ENCODE data around the gene BICC1. TPM values are rescaled to one million over a fixed set of nuclear protein-coding genes. Genes with fewer than 3 reads are reported as not detected.

Gene BICC1
- total and polyA plus RNA-seq, 2 of the 8 experiments (the other 6 are each of a cell fraction or from before 2014, with no cell fraction given): 0.20 to 0.73 TPM

- TF ChIP-seq CHD7 (IDR thresholded peaks at IDR 0.05; ENCODE audit: insufficient replicate concordance, low read length) (no peak), USF2 (IDR thresholded peaks at IDR 0.05; ENCODE audit: low read length) (no peak), SUZ12 (IDR thresholded peaks at IDR 0.05; ENCODE audit: low read length) (no peak), GABPA (IDR thresholded peaks at IDR 0.05; ENCODE audit: borderline replicate concordance, insufficient read depth, low read length) (no peak), CTBP2 (IDR thresholded peaks at IDR 0.05; ENCODE audit: borderline replicate concordance, insufficient read depth, insufficient read length, low read length) (no peak), E2F6 (IDR thresholded peaks at IDR 0.05) (no peak), RAD21 (IDR thresholded peaks at IDR 0.05 in 1 of 2, conservative IDR thresholded peaks at IDR 0.05 in 1 of 2; ENCODE audit: low read depth in 2 of 2, low read length in 2 of 2) (no peak), KDM5A (IDR thresholded peaks at IDR 0.05; ENCODE audit: low read length) (no peak)
These were observed 131.6 kb downstream of the BICC1 start (continued) for GRCh38 chr10:58644311-58644710.
